RWPE2 (cell line): ENCODE measurements around the gene KATNAL1.

ENCODE experiments used
- ATAC-seq: fragments of 200-7000 bp; cut with Tn5 transposase; 3 replicates; pipeline ENCODE4 v1.9.1; 2021; ENCODE audit warnings: low read depth
- DNase-seq: peaks from one replicate; pipeline ENCODE4 v3.0.0-alpha.2; 2020; ENCODE audit warnings: low spot score
- H3K27ac ChIP-seq: fragments of 450-650 bp; 2 replicates; pipeline ENCODE4 v1.5.1; 2017; ENCODE audit warnings: mild to moderate bottlenecking; ENCODE audit not compliant: poor library complexity, severe bottlenecking
- H3K27me3 ChIP-seq: fragments of 250-450 bp; sonication (Bioruptor Pico); 2 replicates; pipeline ENCODE4 v1.5.1; 2021; ENCODE audit warnings: mild to moderate bottlenecking, moderate library complexity; ENCODE audit not compliant: insufficient read depth, poor library complexity, severe bottlenecking
- H3K36me3 ChIP-seq: fragments of 250-450 bp; sonication (Bioruptor Pico); 2 replicates; pipeline ENCODE4 v1.5.1; 2020; ENCODE audit warnings: low read depth, mild to moderate bottlenecking, moderate library complexity
- H3K4me1 ChIP-seq: fragments of 250-450 bp; sonication (Bioruptor Pico); 2 replicates; pipeline ENCODE4 v1.5.1; 2021; ENCODE audit warnings: mild to moderate bottlenecking, moderate library complexity; ENCODE audit not compliant: insufficient read depth, poor library complexity, severe bottlenecking
- H3K4me3 ChIP-seq: fragments of 250-450 bp; sonication (Bioruptor Pico); 2 replicates; pipeline ENCODE4 v1.5.1; 2021; ENCODE audit warnings: mild to moderate bottlenecking, moderate library complexity; ENCODE audit not compliant: severe bottlenecking
- H3K9me3 ChIP-seq: fragments of 250-450 bp; sonication (Bioruptor Pico); 2 replicates; pipeline ENCODE4 v1.5.1; 2021; ENCODE audit warnings: mild to moderate bottlenecking, moderate library complexity; ENCODE audit not compliant: severe bottlenecking
- CTCF ChIP-seq: fragments of 450-650 bp; IDR thresholded peaks from one replicate; pipeline ENCODE4 v1.5.1; 2017; ENCODE audit warnings: mild to moderate bottlenecking, moderate library complexity; ENCODE audit not compliant: poor library complexity, severe bottlenecking

KATNAL1 gene

GRCh38 chr13:30186634-30187415, 120.5 kb downstream of the KATNAL1 start:
- no peak overlapping the region for H3K27ac ChIP-seq
- H3K27me3 ChIP-seq = no peaks in the 10 kb centered on the region
- no peak for ATAC-seq
- no peak for TF ChIP-seq CTCF
- no peaks in the 10 kb centered on the region for H3K9me3 ChIP-seq
- no peaks in the 10 kb centered on the region for H3K4me1 ChIP-seq
- no peak for DNase-seq
- no peaks in the 10 kb centered on the region for H3K36me3 ChIP-seq
- H3K4me3 ChIP-seq = no peak overlapping the region

GRCh38 chr13:30181888-30182651, 125.3 kb downstream of the KATNAL1 start:
- DNase-seq (no peak), ATAC-seq (no peak)
- H3K27me3 ChIP-seq = no peaks in the 10 kb centered on the region
- H3K4me1 ChIP-seq = no peaks in the 10 kb centered on the region
- H3K36me3 ChIP-seq = no peaks in the 10 kb centered on the region
- no peak overlapping the region for H3K4me3 ChIP-seq
- H3K27ac ChIP-seq = no peak overlapping the region
- no peak for TF ChIP-seq CTCF
- no peaks in the 10 kb centered on the region for H3K9me3 ChIP-seq

- Histone ChIP-seq H3K27ac (no peak overlapping the region), H3K4me1 (no peaks in the 10 kb centered on the region), H3K9me3 (no peaks in the 10 kb centered on the region), H3K36me3 (no peaks in the 10 kb centered on the region), H3K4me3 (no peak overlapping the region), H3K27me3 (no peaks in the 10 kb centered on the region)
- no peak for TF ChIP-seq CTCF
- no peak for DNase-seq
- no peak for ATAC-seq
Measured at GRCh38 chr13:30179597-30180276, 127.6 kb downstream of the KATNAL1 start.

- H3K27me3 ChIP-seq = no peaks in the 10 kb centered on the region
- no peaks in the 10 kb centered on the region for H3K4me1 ChIP-seq
- no peak for DNase-seq
- H3K9me3 ChIP-seq = no peaks in the 10 kb centered on the region
- no peak overlapping the region for H3K27ac ChIP-seq
- no peak overlapping the region for H3K4me3 ChIP-seq
- no peak for ATAC-seq
- no peaks in the 10 kb centered on the region for H3K36me3 ChIP-seq
- no peak for TF ChIP-seq CTCF
Measured at GRCh38 chr13:30178976-30179375, 128.4 kb downstream of the KATNAL1 start.
